ENCODE data around the gene PRRX2. TPM values are rescaled to one million over a fixed set of nuclear protein-coding genes. Genes with fewer than 3 reads are reported as not detected.

The PRRX2 gene
- total and polyA plus RNA-seq, 4 donors: 0.52 to 14.8 (median 3.2) TPM

- 83% methylated on average over 1 of the region's 7 CpGs for WGBS (ENCODE audit: insufficient coverage)
- H3K27me3 ChIP-seq (ENCODE audit: control insufficient read depth, insufficient read depth, low read length): peaks cover under 1% of the 10 kb centered on the region
Measured at GRCh38 chr9:129682381-129682780, 16.9 kb downstream of the PRRX2 start.

DNA sequence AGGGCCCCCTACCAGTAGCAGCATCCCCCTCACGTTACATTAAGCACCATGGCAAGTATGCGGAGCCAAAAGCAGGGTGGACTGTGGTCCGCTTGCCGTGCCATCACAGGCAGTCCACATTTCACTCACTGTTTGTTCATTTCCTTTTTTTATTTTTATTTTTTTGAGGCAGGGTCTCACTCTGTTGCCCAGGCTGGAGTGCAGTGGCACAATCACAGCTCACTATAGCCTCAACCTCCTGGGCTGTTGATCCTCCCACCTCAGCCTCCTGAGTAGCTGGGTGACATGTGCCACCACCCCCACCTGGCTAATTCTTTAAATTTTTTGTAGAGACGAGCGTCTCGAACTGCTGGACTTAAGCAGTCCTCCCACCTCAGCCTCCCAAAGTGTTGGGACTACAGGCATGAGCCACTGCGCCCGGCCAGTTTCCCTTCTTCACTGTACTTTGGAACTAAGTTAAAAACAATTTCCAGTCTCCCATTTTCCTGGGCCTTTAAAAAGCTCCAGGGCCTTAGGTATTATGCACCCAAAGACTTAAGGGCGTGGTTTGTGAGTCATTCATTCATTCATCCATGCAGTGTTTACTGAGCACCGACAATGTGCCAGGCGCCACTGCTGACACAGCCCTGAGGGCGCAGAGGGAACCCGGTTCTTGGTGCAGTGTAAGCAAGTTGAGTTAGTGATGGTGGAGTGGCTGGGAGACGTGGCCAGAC, 19.9 kb downstream of the PRRX2 start:
- Histone ChIP-seq H3K27me3 (ENCODE audit: control insufficient read depth, insufficient read depth, low read length) (no peaks in the 10 kb centered on the region), H3K4me3 (ENCODE audit: low read depth, low read length) (no peak overlapping the region), H3K27ac (ENCODE audit: low read depth, low read length) (no peak overlapping the region), H3K36me3 (ENCODE audit: control insufficient read depth, insufficient read depth, low read length) (no peaks in the 10 kb centered on the region), H3K9me3 (ENCODE audit: control insufficient read depth, insufficient read depth, low read length) (no peaks in the 10 kb centered on the region), H3K4me1 (ENCODE audit: control insufficient read depth, insufficient read depth, low read length) (no peaks in the 10 kb centered on the region)
- no peak for DNase-seq (ENCODE audit: low read depth in 4 of 6, low spot score in 6 of 6)
- 83% methylated on average over 11 of the region's 15 CpGs for WGBS (ENCODE audit: insufficient coverage)

More at GRCh38 chr9:129682381-129682780, 16.9 kb downstream of the PRRX2 start:
- peaks cover 3% of the 10 kb centered on the region for H3K4me1 ChIP-seq (ENCODE audit: control insufficient read depth, insufficient read depth, low read length)
- no peak for DNase-seq (ENCODE audit: low read depth in 4 of 6, low spot score in 6 of 6)
- no peaks in the 10 kb centered on the region for H3K36me3 ChIP-seq (ENCODE audit: control insufficient read depth, insufficient read depth, low read length)
- no peak overlapping the region for H3K4me3 ChIP-seq (ENCODE audit: low read depth, low read length)
- no peaks in the 10 kb centered on the region for H3K9me3 ChIP-seq (ENCODE audit: control insufficient read depth, insufficient read depth, low read length)
- H3K27ac ChIP-seq (ENCODE audit: low read depth, low read length): no peak overlapping the region

DNA sequence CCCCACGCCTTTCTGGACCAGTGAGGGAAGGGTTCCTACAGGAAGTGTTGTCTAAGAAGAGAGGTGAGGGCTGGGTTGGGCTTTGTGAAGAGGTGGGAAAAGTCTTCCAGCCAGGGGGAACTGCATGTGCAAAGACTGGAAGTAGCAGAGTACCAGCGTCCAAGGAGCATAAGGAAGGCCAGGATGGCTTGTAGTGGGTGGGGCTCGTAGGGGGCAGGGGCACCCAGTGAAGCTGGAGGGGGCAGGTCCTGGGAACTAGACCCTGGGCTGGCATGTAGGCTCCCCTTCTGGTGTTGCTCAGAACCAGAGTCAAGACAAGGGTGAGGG, 20.4 kb downstream of the PRRX2 start:
- no peak overlapping the region for H3K27ac ChIP-seq (ENCODE audit: low read depth, low read length)
- H3K27me3 ChIP-seq (ENCODE audit: control insufficient read depth, insufficient read depth, low read length): no peaks in the 10 kb centered on the region
- no peak overlapping the region for H3K4me3 ChIP-seq (ENCODE audit: low read depth, low read length)
- WGBS (ENCODE audit: insufficient coverage): 76% methylated on average over 3 of the region's 3 CpGs
- no peaks in the 10 kb centered on the region for H3K9me3 ChIP-seq (ENCODE audit: control insufficient read depth, insufficient read depth, low read length)
- DNase-seq (ENCODE audit: low read depth in 4 of 6, low spot score in 6 of 6): no peak
- H3K4me1 ChIP-seq (ENCODE audit: control insufficient read depth, insufficient read depth, low read length): no peaks in the 10 kb centered on the region
- no peaks in the 10 kb centered on the region for H3K36me3 ChIP-seq (ENCODE audit: control insufficient read depth, insufficient read depth, low read length)

GRCh38 chr9:129686736-129687135, 21.3 kb downstream of the PRRX2 start:
- Histone ChIP-seq H3K27ac (ENCODE audit: low read depth, low read length) (no peak overlapping the region), H3K4me1 (ENCODE audit: control insufficient read depth, insufficient read depth, low read length) (no peaks in the 10 kb centered on the region), H3K4me3 (ENCODE audit: low read depth, low read length) (no peak overlapping the region), H3K9me3 (ENCODE audit: control insufficient read depth, insufficient read depth, low read length) (no peaks in the 10 kb centered on the region), H3K27me3 (ENCODE audit: control insufficient read depth, insufficient read depth, low read length) (no peaks in the 10 kb centered on the region), H3K36me3 (ENCODE audit: control insufficient read depth, insufficient read depth, low read length) (no peaks in the 10 kb centered on the region)
- WGBS (ENCODE audit: insufficient coverage): 34% methylated on average over 5 of the region's 9 CpGs
- DNase-seq (ENCODE audit: low read depth in 4 of 6, low spot score in 6 of 6): no peak

DNA sequence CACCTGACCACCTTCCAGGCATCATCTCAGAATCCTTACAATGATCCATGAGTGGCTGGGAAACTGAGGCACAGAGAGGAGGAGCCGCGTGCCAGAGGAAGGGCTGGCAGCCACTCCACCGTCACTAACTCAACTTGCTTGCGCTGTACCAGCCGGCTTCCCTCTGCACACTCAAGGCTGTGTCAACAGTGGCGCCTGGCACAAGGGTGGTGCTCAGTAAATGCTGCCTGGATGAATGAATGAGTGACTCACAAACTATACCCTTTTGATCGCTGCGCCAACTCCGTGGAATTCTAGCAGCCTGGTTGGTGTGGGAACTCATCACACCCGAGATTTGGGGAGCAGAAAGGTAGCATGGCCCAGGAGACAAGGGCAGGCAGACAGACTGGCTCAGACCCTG, 21.9 kb downstream of the PRRX2 start:
- no peaks in the 10 kb centered on the region for H3K36me3 ChIP-seq (ENCODE audit: control insufficient read depth, insufficient read depth, low read length)
- H3K27ac ChIP-seq (ENCODE audit: low read depth, low read length): no peak overlapping the region
- no peaks in the 10 kb centered on the region for H3K4me1 ChIP-seq (ENCODE audit: control insufficient read depth, insufficient read depth, low read length)
- H3K4me3 ChIP-seq (ENCODE audit: low read depth, low read length): no peak overlapping the region
- no peaks in the 10 kb centered on the region for H3K27me3 ChIP-seq (ENCODE audit: control insufficient read depth, insufficient read depth, low read length)
- WGBS (ENCODE audit: insufficient coverage): 89% methylated on average over 5 of the region's 10 CpGs
- no peaks in the 10 kb centered on the region for H3K9me3 ChIP-seq (ENCODE audit: control insufficient read depth, insufficient read depth, low read length)
- no peak for DNase-seq (ENCODE audit: low read depth in 4 of 6, low spot score in 6 of 6)

GRCh38 chr9:129688285-129689043, 23.0 kb downstream of the PRRX2 start:
- no peak overlapping the region for H3K27ac ChIP-seq (ENCODE audit: low read depth, low read length)
- no peak overlapping the region for H3K4me3 ChIP-seq (ENCODE audit: low read depth, low read length)
- no peaks in the 10 kb centered on the region for H3K4me1 ChIP-seq (ENCODE audit: control insufficient read depth, insufficient read depth, low read length)
- H3K36me3 ChIP-seq (ENCODE audit: control insufficient read depth, insufficient read depth, low read length): no peaks in the 10 kb centered on the region
- WGBS (ENCODE audit: insufficient coverage): 93% methylated on average over 7 of the region's 11 CpGs
- no peaks in the 10 kb centered on the region for H3K27me3 ChIP-seq (ENCODE audit: control insufficient read depth, insufficient read depth, low read length)
- H3K9me3 ChIP-seq (ENCODE audit: control insufficient read depth, insufficient read depth, low read length): no peaks in the 10 kb centered on the region
- DNase-seq (ENCODE audit: low read depth in 4 of 6, low spot score in 6 of 6): no peak

DNA sequence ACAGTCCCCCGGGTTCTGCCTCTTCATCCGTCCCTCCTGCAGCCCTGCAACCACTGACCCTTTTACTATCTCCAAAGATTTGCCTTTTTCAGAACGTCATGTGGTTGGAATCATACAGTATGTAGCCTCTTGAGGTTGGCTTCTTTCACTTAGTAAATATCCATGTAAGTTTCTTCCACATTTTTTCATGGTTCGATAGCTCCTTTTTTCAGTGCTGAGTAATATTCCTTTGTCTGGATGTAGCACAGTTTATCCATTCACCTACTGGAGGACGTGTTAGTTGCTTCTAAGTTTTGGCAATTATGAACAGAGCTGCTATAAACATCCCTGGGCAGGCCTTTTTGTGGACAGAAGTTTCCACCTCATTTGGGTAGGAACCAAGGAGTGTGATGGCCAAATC, 27.1 kb downstream of the PRRX2 start:
- Histone ChIP-seq H3K9me3 (ENCODE audit: control insufficient read depth, insufficient read depth, low read length) (no peaks in the 10 kb centered on the region), H3K36me3 (ENCODE audit: control insufficient read depth, insufficient read depth, low read length) (no peaks in the 10 kb centered on the region), H3K4me1 (ENCODE audit: control insufficient read depth, insufficient read depth, low read length) (peaks cover 8% of the 10 kb centered on the region), H3K27me3 (ENCODE audit: control insufficient read depth, insufficient read depth, low read length) (peaks cover 20% of the 10 kb centered on the region), H3K27ac (ENCODE audit: low read depth, low read length) (no peak overlapping the region), H3K4me3 (ENCODE audit: low read depth, low read length) (no peak overlapping the region)
- no CpG with 5 or more reads among the region's 5 CpGs for WGBS (ENCODE audit: insufficient coverage)
- no peak for DNase-seq (ENCODE audit: low read depth in 4 of 6, low spot score in 6 of 6)

GRCh38 chr9:129693741-129694140, 28.3 kb downstream of the PRRX2 start:
- Histone ChIP-seq H3K4me3 (ENCODE audit: low read depth, low read length) (no peak overlapping the region), H3K27me3 (ENCODE audit: control insufficient read depth, insufficient read depth, low read length) (peaks cover 29% of the 10 kb centered on the region), H3K27ac (ENCODE audit: low read depth, low read length) (no peak overlapping the region), H3K36me3 (ENCODE audit: control insufficient read depth, insufficient read depth, low read length) (no peaks in the 10 kb centered on the region), H3K9me3 (ENCODE audit: control insufficient read depth, insufficient read depth, low read length) (no peaks in the 10 kb centered on the region), H3K4me1 (ENCODE audit: control insufficient read depth, insufficient read depth, low read length) (peaks cover 18% of the 10 kb centered on the region)
- 72% methylated on average over 7 of the region's 8 CpGs for WGBS (ENCODE audit: insufficient coverage)
- DNase-seq (ENCODE audit: low read depth in 4 of 6, low spot score in 6 of 6): no peak

- no peaks in the 10 kb centered on the region for H3K36me3 ChIP-seq (ENCODE audit: control insufficient read depth, insufficient read depth, low read length)
- peaks cover 29% of the 10 kb centered on the region for H3K27me3 ChIP-seq (ENCODE audit: control insufficient read depth, insufficient read depth, low read length)
- H3K27ac ChIP-seq (ENCODE audit: low read depth, low read length): no peak overlapping the region
- DNase-seq (ENCODE audit: low read depth in 4 of 6, low spot score in 6 of 6): no peak
- no peak overlapping the region for H3K4me3 ChIP-seq (ENCODE audit: low read depth, low read length)
- WGBS (ENCODE audit: insufficient coverage): 48% methylated on average over 11 of the region's 11 CpGs
- H3K9me3 ChIP-seq (ENCODE audit: control insufficient read depth, insufficient read depth, low read length): no peaks in the 10 kb centered on the region
- H3K4me1 ChIP-seq (ENCODE audit: control insufficient read depth, insufficient read depth, low read length): peaks cover 18% of the 10 kb centered on the region
Measured at GRCh38 chr9:129694243-129694646, 28.8 kb downstream of the PRRX2 start.

GRCh38 chr9:129695870-129696269, 30.4 kb downstream of the PRRX2 start:
- peaks cover 18% of the 10 kb centered on the region for H3K4me1 ChIP-seq (ENCODE audit: control insufficient read depth, insufficient read depth, low read length)
- H3K27ac ChIP-seq (ENCODE audit: low read depth, low read length): no peak overlapping the region
- DNase-seq (ENCODE audit: low read depth in 4 of 6, low spot score in 6 of 6): no peak
- WGBS (ENCODE audit: insufficient coverage): no CpG with 5 or more reads among the region's 3 CpGs
- peaks cover 29% of the 10 kb centered on the region for H3K27me3 ChIP-seq (ENCODE audit: control insufficient read depth, insufficient read depth, low read length)
- H3K36me3 ChIP-seq (ENCODE audit: control insufficient read depth, insufficient read depth, low read length): no peaks in the 10 kb centered on the region
- H3K4me3 ChIP-seq (ENCODE audit: low read depth, low read length): no peak overlapping the region
- H3K9me3 ChIP-seq (ENCODE audit: control insufficient read depth, insufficient read depth, low read length): no peaks in the 10 kb centered on the region
